NCI-H1694 treated with DMSO at 0.1 percent for 48 hours (cell line): ENCODE results near the gene DDX11.
"Not testable (repeated sequence)": the region's sequence is repeated elsewhere in the genome, so short reads cannot be mapped to it uniquely, and the experiment has no call there.

ENCODE experiments used
- DNase-seq: peaks from one replicate; lab custom pipeline; 2025; lab: John Stamatoyannopoulos, UW

The DDX11 gene

GRCh38 chr12:31073527-31074332 is at the start of gene DDX11:
DDX11 (plus strand) TSS chr12:31073860; CDS start chr12:31078394, 4,534 bp downstream.
- DNase-seq: peak; percentile 93

- no peak for DNase-seq
Measured at GRCh38 chr12:31026202-31026601, 47.5 kb upstream of the DDX11 start.

- DNase-seq: not testable (repeated sequence)
Measured at GRCh38 chr12:31027006-31027405, 46.7 kb upstream of the DDX11 start.

GRCh38 chr12:31029468-31029867 is 44.2 kb upstream of the DDX11 start:
- no peak for DNase-seq

- DNase-seq: no peak
Measured at GRCh38 chr12:31029916-31030562, 43.6 kb upstream of the DDX11 start.

GRCh38 chr12:31031951-31032335 is 41.7 kb upstream of the DDX11 start:
- DNase-seq: no peak

GRCh38 chr12:31033146-31033545 is 40.5 kb upstream of the DDX11 start:
- DNase-seq: no peak

- no peak for DNase-seq
Measured at GRCh38 chr12:31033681-31034080, 40.0 kb upstream of the DDX11 start.

GRCh38 chr12:31034372-31034771 is 39.3 kb upstream of the DDX11 start:
- DNase-seq: no peak

- DNase-seq: no peak
Measured at GRCh38 chr12:31035226-31035625, 38.4 kb upstream of the DDX11 start.

GRCh38 chr12:31035967-31036665 is 37.5 kb upstream of the DDX11 start:
- no peak for DNase-seq

- no peak for DNase-seq
Measured at GRCh38 chr12:31037028-31037427, 36.6 kb upstream of the DDX11 start.

GRCh38 chr12:31037931-31038330 is 35.7 kb upstream of the DDX11 start:
- no peak for DNase-seq

- DNase-seq: no peak
Measured at GRCh38 chr12:31041033-31041564, 32.6 kb upstream of the DDX11 start.

- not testable (repeated sequence) for DNase-seq
Measured at GRCh38 chr12:31050143-31050542, 23.5 kb upstream of the DDX11 start.

- DNase-seq: not testable (repeated sequence)
Measured at GRCh38 chr12:31050548-31050947, 23.1 kb upstream of the DDX11 start.

GRCh38 chr12:31051692-31052091 is 22.0 kb upstream of the DDX11 start:
- not testable (repeated sequence) for DNase-seq

- DNase-seq: not testable (repeated sequence)
Measured at GRCh38 chr12:31052121-31052520, 21.5 kb upstream of the DDX11 start.

- DNase-seq: not testable (repeated sequence)
Measured at GRCh38 chr12:31052666-31053439, 20.8 kb upstream of the DDX11 start.

GRCh38 chr12:31053944-31054343 is 19.7 kb upstream of the DDX11 start:
- DNase-seq: peak; percentile 57

GRCh38 chr12:31057671-31058070 is 16.0 kb upstream of the DDX11 start:
- no peak for DNase-seq

GRCh38 chr12:31066196-31066595 is 7.5 kb upstream of the DDX11 start:
- DNase-seq: not testable (repeated sequence)
